T47D (cell line): ENCODE measurements around the gene EPN1.

ENCODE experiments used
- DNase-seq, 2 experiments: peaks; one replicate each; pipeline versions ENCODE4 v3.0.0 to v3.0.0-alpha.2; 2011 to 2012; ENCODE audit warnings: low read depth in 1 of 2, low spot score in 1 of 2
- JUND ChIP-seq: IDR thresholded peaks from 2 replicates; pipeline ENCODE4 v1.6.1; 2012; ENCODE audit warnings: low read depth
- in situ Hi-C: cut with HindIII; loops from 2 replicates; pipeline ENCODE4 v1.10.0; 2016; ENCODE audit warnings: low sequenced_read_pairs, low pct_unique_long_range_greater_than_20kb

The EPN1 gene

GRCh38 chr19:55649268-55650125 is 25.5 kb upstream of the EPN1 start:
- in situ Hi-C loops: no loop called here
- DNase-seq: no peak
- no peak for TF ChIP-seq JUND

GRCh38 chr19:55650126-55650557 is 24.9 kb upstream of the EPN1 start:
- no peak for TF ChIP-seq JUND
- in situ Hi-C loops: no loop called here
- no peak for DNase-seq

- in situ Hi-C loops: no loop called here
- DNase-seq: no peak
- no peak for TF ChIP-seq JUND
Measured at GRCh38 chr19:55650602-55651230, 24.3 kb upstream of the EPN1 start.

- no peak for TF ChIP-seq JUND
- no peak for DNase-seq
- in situ Hi-C loops: no loop called here
Measured at GRCh38 chr19:55651236-55651635, 23.8 kb upstream of the EPN1 start.

GRCh38 chr19:55652311-55653128 is 22.5 kb upstream of the EPN1 start:
- DNase-seq: no peak
- no peak for TF ChIP-seq JUND
- in situ Hi-C loops: no loop called here

GRCh38 chr19:55653651-55654322 is 21.2 kb upstream of the EPN1 start:
- no peak for TF ChIP-seq JUND
- in situ Hi-C loops: no loop called here
- DNase-seq: peak; percentile 81 to 97

GRCh38 chr19:55654323-55654867 is 20.6 kb upstream of the EPN1 start:
- in situ Hi-C loops: no loop called here
- peak; percentile 65 to 98 for DNase-seq
- no peak for TF ChIP-seq JUND

GRCh38 chr19:55654868-55655647 is 20.0 kb upstream of the EPN1 start, which contains the start of gene U2AF2:
U2AF2 (plus strand) TSS chr19:55655035; CDS start chr19:55655105, 70 bp downstream.
- in situ Hi-C loops: no loop called here
- DNase-seq: peak; percentile 60 to 91
- no peak for TF ChIP-seq JUND

GRCh38 chr19:55655648-55656040 is 19.4 kb upstream of the EPN1 start:
- no peak for TF ChIP-seq JUND
- no peak for DNase-seq
- in situ Hi-C loops: no loop called here

- in situ Hi-C loops: no loop called here
- TF ChIP-seq JUND: no peak
- DNase-seq: no peak
Measured at GRCh38 chr19:55656552-55656951, 18.5 kb upstream of the EPN1 start.

GRCh38 chr19:55656988-55657747 is 17.9 kb upstream of the EPN1 start:
- in situ Hi-C loops: no loop called here
- TF ChIP-seq JUND: no peak
- DNase-seq: no peak
